ENCODE measurements around the gene PCNX3. TPM values are rescaled to one million over a fixed set of nuclear protein-coding genes. Genes with fewer than 3 reads are reported as not detected.

Gene PCNX3
- total and polyA plus RNA-seq, 10 of the 15 experiments (the other 5 are each of a cell fraction or from before 2014, with no cell fraction given) = 0.03 to 46.6 (median 8.4) TPM

DNA sequence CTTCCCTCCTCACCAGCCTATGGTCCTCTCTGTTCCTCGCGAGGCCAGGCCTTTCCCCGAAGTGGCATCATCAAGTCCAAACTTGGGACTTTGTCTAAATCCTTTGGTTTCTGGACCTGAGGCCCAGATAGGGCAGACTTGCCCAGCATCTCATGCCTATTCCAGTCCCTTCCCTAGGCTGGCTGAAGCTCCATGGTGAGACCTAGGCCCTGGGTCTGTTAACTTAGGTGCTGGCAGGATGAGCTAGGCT, 35.7 kb downstream of the PCNX3 start:
- POLR2A ChIA-PET = interaction anchor here (1.3 to 7.9 kb wide), 3 partner anchors 9 to 13 kb away, joined by 3 to 100 read pairs (median 49); partner anchors contain the start of genes RELA and SIPA1
- Histone ChIP-seq H3K4me3 (no peak overlapping the region), H3K9ac (ENCODE audit: control insufficient read depth, insufficient read depth, low read length) (no peak overlapping the region), H3K27ac (ENCODE audit: control insufficient read depth, insufficient read depth) (no peak overlapping the region), H3K27me3 (replicated peaks in 1 of 2; ENCODE audit: control insufficient read depth in 2 of 2, insufficient read depth in 2 of 2, low read length in 1 of 2) (no peaks in the 10 kb centered on the region), H3K4me2 (ENCODE audit: control insufficient read depth, insufficient read depth) (no peak overlapping the region), H3K9me3 (replicated peaks; ENCODE audit: control insufficient read depth, insufficient read depth, low read length) (no peaks in the 10 kb centered on the region), H3K36me3 (ENCODE audit: control insufficient read depth in 2 of 2, insufficient read depth in 2 of 2, low read length in 1 of 2) (peaks cover 28 to 34% of the 10 kb centered on the region in 2 experiments), H3K79me2 (ENCODE audit: control insufficient read depth, insufficient read depth, low read length) (no peaks in the 10 kb centered on the region; the same call in none of the 2 replicates), H4K20me1 (ENCODE audit: control insufficient read depth, insufficient read depth) (no peaks in the 10 kb centered on the region), H3K4me1 (ENCODE audit: control insufficient read depth, insufficient read depth, low read length) (peaks cover 16% of the 10 kb centered on the region), H2AFZ (ENCODE audit: control insufficient read depth, low read depth, low read length) (no peak overlapping the region)
- RAD21 ChIA-PET (ENCODE audit: unreplicated experiment) = interaction anchor here (1.9 to 3.0 kb wide), 4 partner anchors 9 to 36 kb away, joined by 4 to 23 read pairs (median 10); partner anchors contain the start of genes PCNX3 and SIPA1
- no peak for ATAC-seq
- no TSS peak for BruUV-seq (replicated peaks)
- no peak for DNase-seq (ENCODE audit: low read depth, low spot score)
- no peak for FAIRE-seq
- SMC1A ChIA-PET (ENCODE audit: uncharacterized antibody, unreplicated experiment) = interaction anchor here (3.1 to 4.0 kb wide), 3 partner anchors 12 to 25 kb away, joined by 14 to 33 read pairs (median 19); partner anchors contain the start of genes RELA and SIPA1
- in situ Hi-C loops (cut with MboI) (no loop called here), intact Hi-C loops (cut with micrococcal nuclease; ENCODE audit: unreplicated experiment) (no loop called here)
- TF ChIP-seq BHLHE40 (IDR thresholded peaks at IDR 0.05; ENCODE audit: borderline replicate concordance in 1 of 2, low read depth in 2 of 2, low read length in 1 of 2) = no peak
- no peak for TF ChIP-seq SUZ12 (IDR thresholded peaks at IDR 0.05; ENCODE audit: unreplicated experiment)
- TF ChIP-seq, protein P1, sequence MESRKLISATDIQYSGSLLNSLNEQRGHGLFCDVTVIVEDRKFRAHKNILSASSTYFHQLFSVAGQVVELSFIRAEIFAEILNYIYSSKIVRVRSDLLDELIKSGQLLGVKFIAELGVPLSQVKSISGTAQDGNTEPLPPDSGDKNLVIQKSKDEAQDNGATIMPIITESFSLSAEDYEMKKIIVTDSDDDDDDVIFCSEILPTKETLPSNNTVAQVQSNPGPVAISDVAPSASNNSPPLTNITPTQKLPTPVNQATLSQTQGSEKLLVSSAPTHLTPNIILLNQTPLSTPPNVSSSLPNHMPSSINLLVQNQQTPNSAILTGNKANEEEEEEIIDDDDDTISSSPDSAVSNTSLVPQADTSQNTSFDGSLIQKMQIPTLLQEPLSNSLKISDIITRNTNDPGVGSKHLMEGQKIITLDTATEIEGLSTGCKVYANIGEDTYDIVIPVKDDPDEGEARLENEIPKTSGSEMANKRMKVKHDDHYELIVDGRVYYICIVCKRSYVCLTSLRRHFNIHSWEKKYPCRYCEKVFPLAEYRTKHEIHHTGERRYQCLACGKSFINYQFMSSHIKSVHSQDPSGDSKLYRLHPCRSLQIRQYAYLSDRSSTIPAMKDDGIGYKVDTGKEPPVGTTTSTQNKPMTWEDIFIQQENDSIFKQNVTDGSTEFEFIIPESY (IDR thresholded peaks at IDR 0.05) = no peak
- TF ChIP-seq, protein P2, sequence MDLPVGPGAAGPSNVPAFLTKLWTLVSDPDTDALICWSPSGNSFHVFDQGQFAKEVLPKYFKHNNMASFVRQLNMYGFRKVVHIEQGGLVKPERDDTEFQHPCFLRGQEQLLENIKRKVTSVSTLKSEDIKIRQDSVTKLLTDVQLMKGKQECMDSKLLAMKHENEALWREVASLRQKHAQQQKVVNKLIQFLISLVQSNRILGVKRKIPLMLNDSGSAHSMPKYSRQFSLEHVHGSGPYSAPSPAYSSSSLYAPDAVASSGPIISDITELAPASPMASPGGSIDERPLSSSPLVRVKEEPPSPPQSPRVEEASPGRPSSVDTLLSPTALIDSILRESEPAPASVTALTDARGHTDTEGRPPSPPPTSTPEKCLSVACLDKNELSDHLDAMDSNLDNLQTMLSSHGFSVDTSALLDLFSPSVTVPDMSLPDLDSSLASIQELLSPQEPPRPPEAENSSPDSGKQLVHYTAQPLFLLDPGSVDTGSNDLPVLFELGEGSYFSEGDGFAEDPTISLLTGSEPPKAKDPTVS (IDR thresholded peaks at IDR 0.05; ENCODE audit: low read depth, low read length) = no peak
- no peak for TF ChIP-seq TAF1 (IDR thresholded peaks at IDR 0.05; ENCODE audit: borderline replicate concordance, low read depth, low read length)
- no peak for TF ChIP-seq HDAC2 (IDR thresholded peaks at IDR 0.05)
- TF ChIP-seq TCF3 (IDR thresholded peaks at IDR 0.05; ENCODE audit: borderline replicate concordance, insufficient read depth, low read depth, low read length) = no peak
- TF ChIP-seq ZBED1 (IDR thresholded peaks at IDR 0.05; ENCODE audit: borderline replicate concordance) = no peak
- no peak for TF ChIP-seq IKZF1 (conservative IDR thresholded peaks at IDR 0.05)
- TF ChIP-seq, protein P3, sequence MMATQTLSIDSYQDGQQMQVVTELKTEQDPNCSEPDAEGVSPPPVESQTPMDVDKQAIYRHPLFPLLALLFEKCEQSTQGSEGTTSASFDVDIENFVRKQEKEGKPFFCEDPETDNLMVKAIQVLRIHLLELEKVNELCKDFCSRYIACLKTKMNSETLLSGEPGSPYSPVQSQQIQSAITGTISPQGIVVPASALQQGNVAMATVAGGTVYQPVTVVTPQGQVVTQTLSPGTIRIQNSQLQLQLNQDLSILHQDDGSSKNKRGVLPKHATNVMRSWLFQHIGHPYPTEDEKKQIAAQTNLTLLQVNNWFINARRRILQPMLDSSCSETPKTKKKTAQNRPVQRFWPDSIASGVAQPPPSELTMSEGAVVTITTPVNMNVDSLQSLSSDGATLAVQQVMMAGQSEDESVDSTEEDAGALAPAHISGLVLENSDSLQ (IDR thresholded peaks at IDR 0.05) = no peak
- TF ChIP-seq MYC (IDR thresholded peaks at IDR 0.05; ENCODE audit: insufficient read depth, insufficient read length, insufficient replicate concordance, low read length, severe bottlenecking) = no peak
- TF ChIP-seq FOXM1 (IDR thresholded peaks at IDR 0.05; ENCODE audit: low read depth, low read length) = no peak
- TF ChIP-seq, protein P4, sequence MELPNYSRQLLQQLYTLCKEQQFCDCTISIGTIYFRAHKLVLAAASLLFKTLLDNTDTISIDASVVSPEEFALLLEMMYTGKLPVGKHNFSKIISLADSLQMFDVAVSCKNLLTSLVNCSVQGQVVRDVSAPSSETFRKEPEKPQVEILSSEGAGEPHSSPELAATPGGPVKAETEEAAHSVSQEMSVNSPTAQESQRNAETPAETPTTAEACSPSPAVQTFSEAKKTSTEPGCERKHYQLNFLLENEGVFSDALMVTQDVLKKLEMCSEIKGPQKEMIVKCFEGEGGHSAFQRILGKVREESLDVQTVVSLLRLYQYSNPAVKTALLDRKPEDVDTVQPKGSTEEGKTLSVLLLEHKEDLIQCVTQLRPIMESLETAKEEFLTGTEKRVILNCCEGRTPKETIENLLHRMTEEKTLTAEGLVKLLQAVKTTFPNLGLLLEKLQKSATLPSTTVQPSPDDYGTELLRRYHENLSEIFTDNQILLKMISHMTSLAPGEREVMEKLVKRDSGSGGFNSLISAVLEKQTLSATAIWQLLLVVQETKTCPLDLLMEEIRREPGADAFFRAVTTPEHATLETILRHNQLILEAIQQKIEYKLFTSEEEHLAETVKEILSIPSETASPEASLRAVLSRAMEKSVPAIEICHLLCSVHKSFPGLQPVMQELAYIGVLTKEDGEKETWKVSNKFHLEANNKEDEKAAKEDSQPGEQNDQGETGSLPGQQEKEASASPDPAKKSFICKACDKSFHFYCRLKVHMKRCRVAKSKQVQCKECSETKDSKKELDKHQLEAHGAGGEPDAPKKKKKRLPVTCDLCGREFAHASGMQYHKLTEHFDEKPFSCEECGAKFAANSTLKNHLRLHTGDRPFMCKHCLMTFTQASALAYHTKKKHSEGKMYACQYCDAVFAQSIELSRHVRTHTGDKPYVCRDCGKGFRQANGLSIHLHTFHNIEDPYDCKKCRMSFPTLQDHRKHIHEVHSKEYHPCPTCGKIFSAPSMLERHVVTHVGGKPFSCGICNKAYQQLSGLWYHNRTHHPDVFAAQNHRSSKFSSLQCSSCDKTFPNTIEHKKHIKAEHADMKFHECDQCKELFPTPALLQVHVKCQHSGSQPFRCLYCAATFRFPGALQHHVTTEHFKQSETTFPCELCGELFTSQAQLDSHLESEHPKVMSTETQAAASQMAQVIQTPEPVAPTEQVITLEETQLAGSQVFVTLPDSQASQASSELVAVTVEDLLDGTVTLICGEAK (IDR thresholded peaks at IDR 0.05; ENCODE audit: borderline replicate concordance) = no peak
- WGBS (ENCODE audit: insufficient coverage, insufficient replicate concordance, low lambda C conversion rate, missing lambda C conversion rate) = 86% methylated on average over 3 of the region's 3 CpGs
- CTCF ChIA-PET = interaction anchor here (1.2 to 3.5 kb wide), 3 partner anchors 9 to 208 kb away, joined by 3 to 18 read pairs (median 3); no protein-coding TSS in a partner anchor
